IPS-18a (cell line): ENCODE measurements around the gene PDZD2.

Experiments used
- H3K27ac ChIP-seq: one replicate; pipeline ENCODE4 v1.5.1; 2013; ENCODE audit warnings: low read length
- H3K27me3 ChIP-seq: one replicate; pipeline ENCODE4 v1.6.1; 2013; ENCODE audit warnings: mild to moderate bottlenecking, low read length; ENCODE audit not compliant: control insufficient read depth, insufficient read depth
- H3K36me3 ChIP-seq: one replicate; pipeline ENCODE4 v1.6.1; 2013; ENCODE audit warnings: low read depth, low read length; ENCODE audit not compliant: control insufficient read depth
- H3K4me1 ChIP-seq: one replicate; pipeline ENCODE4 v1.6.1; 2013; ENCODE audit warnings: low read depth, low read length; ENCODE audit not compliant: control insufficient read depth
- H3K4me3 ChIP-seq: one replicate; pipeline ENCODE4 v1.5.1; 2013; ENCODE audit warnings: low read length
- H3K9ac ChIP-seq: one replicate; pipeline ENCODE4 v1.6.1; 2013; ENCODE audit warnings: mild to moderate bottlenecking, low read length, moderate library complexity
- H3K9me3 ChIP-seq: one replicate; pipeline ENCODE4 v1.6.1; 2013; ENCODE audit warnings: low read depth, low read length; ENCODE audit not compliant: control insufficient read depth

Gene PDZD2

DNA sequence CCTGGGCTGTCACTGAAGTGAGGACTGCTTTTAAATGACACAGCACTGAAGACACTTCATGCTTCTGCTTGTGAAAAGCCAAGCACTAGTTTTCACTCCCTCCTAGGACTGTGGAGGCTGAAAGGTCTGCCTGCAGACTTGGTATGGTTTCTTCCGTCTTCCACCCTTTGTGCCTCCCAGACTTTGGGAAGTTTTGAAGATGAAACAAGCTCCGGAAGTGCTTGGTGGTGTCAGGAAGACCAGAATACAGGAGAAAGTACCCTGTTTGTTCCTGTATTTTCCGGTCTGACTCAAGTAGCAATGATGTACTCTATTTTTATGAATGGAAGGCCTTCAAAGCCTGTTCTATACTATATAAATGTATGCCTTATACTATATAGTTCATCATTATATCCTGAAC is 222.7 kb downstream of the PDZD2 start:
- Histone ChIP-seq H3K9me3 (peaks cover 4% of the 10 kb centered on the region), H3K36me3 (no peaks in the 10 kb centered on the region), H3K9ac (no peak overlapping the region), H3K4me1 (peaks cover 6% of the 10 kb centered on the region), H3K4me3 (no peak overlapping the region), H3K27me3 (no peaks in the 10 kb centered on the region), H3K27ac (no peak overlapping the region)

DNA sequence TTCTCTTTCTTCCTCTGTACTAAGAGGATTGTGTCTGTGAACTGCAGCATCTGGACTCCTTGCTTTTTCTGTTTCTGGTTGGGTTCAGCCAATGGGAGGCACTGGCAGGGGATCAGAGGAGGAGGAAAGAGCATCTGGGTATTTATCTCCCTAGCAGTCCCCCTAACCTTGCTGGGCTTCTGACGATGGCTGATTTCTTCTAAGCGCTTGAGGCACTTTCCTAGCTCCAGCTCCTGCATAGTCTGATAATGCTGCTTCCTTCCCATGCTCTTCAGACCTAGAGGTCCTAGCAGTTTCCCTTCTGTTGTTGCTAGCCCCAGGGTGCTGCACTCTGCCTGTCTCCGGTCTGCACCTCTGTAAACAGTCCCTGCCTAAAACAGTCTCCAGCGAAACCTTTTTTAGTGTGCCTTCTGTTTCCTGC is 225.1 kb downstream of the PDZD2 start:
- no peak overlapping the region for H3K27ac ChIP-seq
- H3K9me3 ChIP-seq = peaks cover 4% of the 10 kb centered on the region
- H3K9ac ChIP-seq = peak overlapping the region; percentile 2
- no peaks in the 10 kb centered on the region for H3K36me3 ChIP-seq
- no peak overlapping the region for H3K4me3 ChIP-seq
- H3K4me1 ChIP-seq = peaks cover 6% of the 10 kb centered on the region
- H3K27me3 ChIP-seq = no peaks in the 10 kb centered on the region

GRCh38 chr5:31866166-31866565 is 227.2 kb downstream of the PDZD2 start:
- Histone ChIP-seq H3K27me3 (no peaks in the 10 kb centered on the region), H3K9me3 (no peaks in the 10 kb centered on the region), H3K9ac (no peak overlapping the region), H3K4me1 (peaks cover 6% of the 10 kb centered on the region), H3K4me3 (no peak overlapping the region), H3K27ac (no peak overlapping the region), H3K36me3 (no peaks in the 10 kb centered on the region)

DNA sequence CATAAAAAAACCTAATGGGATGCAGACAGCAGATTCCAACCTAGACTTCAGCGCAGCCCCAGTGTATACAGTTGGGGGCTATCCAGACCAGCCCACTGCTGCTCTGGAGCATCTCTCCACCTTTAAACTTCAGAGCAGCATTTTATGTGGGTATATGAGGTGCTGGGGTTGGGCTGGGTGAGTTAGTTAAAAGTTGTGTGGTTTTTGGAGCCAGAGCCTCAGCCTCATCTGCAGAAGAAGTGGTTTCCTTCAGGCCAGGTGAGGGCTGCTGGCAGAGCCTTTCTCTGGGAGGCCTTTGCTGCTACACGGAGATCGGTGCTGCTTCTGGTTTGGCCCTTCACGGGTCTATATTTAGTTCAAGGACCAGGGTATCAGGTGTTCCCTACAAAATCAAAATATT is 228.3 kb downstream of the PDZD2 start:
- Histone ChIP-seq H3K36me3 (no peaks in the 10 kb centered on the region), H3K27me3 (no peaks in the 10 kb centered on the region), H3K27ac (no peak overlapping the region), H3K4me3 (no peak overlapping the region), H3K4me1 (peaks cover 6% of the 10 kb centered on the region), H3K9me3 (no peaks in the 10 kb centered on the region), H3K9ac (no peak overlapping the region)

- H3K4me3 ChIP-seq = no peak overlapping the region
- no peaks in the 10 kb centered on the region for H3K9me3 ChIP-seq
- H3K36me3 ChIP-seq = no peaks in the 10 kb centered on the region
- no peak overlapping the region for H3K9ac ChIP-seq
- no peaks in the 10 kb centered on the region for H3K4me1 ChIP-seq
- no peaks in the 10 kb centered on the region for H3K27me3 ChIP-seq
- H3K27ac ChIP-seq = no peak overlapping the region
Observed at GRCh38 chr5:31880449-31880848, 241.5 kb downstream of the PDZD2 start.

DNA sequence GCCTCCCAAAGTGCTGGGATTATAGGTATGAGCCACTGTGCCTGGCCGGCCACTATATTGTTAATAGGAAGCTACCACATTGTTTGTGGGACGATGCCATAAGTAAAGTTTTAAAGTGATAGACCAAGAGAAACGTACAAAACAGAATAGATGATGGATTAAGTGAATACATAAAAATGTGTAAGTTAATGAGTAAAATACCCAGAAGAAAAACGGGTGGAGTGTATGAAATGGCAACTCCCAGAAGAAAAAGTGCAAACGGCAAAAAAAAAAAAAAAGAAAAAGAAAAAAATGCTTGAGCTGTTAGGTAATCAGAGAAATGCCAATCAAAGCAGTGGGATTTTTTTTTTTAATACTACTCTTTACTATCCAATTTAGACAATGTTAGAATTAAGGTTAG is 246.0 kb downstream of the PDZD2 start:
- H3K27me3 ChIP-seq = no peaks in the 10 kb centered on the region
- H3K9ac ChIP-seq = no peak overlapping the region
- H3K27ac ChIP-seq = no peak overlapping the region
- H3K9me3 ChIP-seq = no peaks in the 10 kb centered on the region
- H3K36me3 ChIP-seq = no peaks in the 10 kb centered on the region
- H3K4me3 ChIP-seq = no peak overlapping the region
- peaks cover 14% of the 10 kb centered on the region for H3K4me1 ChIP-seq

- H3K27ac ChIP-seq = no peak overlapping the region
- no peak overlapping the region for H3K9ac ChIP-seq
- no peak overlapping the region for H3K4me3 ChIP-seq
- H3K36me3 ChIP-seq = no peaks in the 10 kb centered on the region
- H3K4me1 ChIP-seq = peaks cover 22% of the 10 kb centered on the region
- H3K27me3 ChIP-seq = no peaks in the 10 kb centered on the region
- H3K9me3 ChIP-seq = no peaks in the 10 kb centered on the region
Observed at GRCh38 chr5:31886206-31886605, 247.3 kb downstream of the PDZD2 start.

- H3K4me3 ChIP-seq = no peak overlapping the region
- no peaks in the 10 kb centered on the region for H3K36me3 ChIP-seq
- H3K9ac ChIP-seq = no peak overlapping the region
- no peak overlapping the region for H3K27ac ChIP-seq
- no peaks in the 10 kb centered on the region for H3K27me3 ChIP-seq
- no peaks in the 10 kb centered on the region for H3K9me3 ChIP-seq
- H3K4me1 ChIP-seq = peaks cover 22% of the 10 kb centered on the region
Observed at GRCh38 chr5:31887556-31887955, 248.6 kb downstream of the PDZD2 start.

DNA sequence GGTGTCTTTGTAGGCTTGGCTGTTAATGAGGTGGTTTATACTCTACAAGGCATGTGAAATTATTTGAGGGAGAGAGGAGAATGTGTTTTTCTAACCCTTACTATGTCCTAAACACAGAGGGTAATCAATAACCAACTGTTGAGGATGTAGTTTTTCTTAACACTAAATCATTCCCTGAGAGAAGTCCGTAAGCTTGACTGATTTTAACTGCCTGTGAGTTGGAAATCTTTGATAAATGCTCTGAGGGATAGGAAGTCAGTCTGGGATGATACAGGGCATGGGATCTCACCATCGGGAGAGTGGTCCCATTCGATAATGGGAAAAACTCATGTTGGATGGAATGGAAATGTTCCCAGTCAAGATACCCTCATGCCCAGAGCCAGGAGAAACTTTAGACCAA is 249.6 kb downstream of the PDZD2 start:
- H3K27me3 ChIP-seq = no peaks in the 10 kb centered on the region
- no peaks in the 10 kb centered on the region for H3K36me3 ChIP-seq
- no peak overlapping the region for H3K27ac ChIP-seq
- no peaks in the 10 kb centered on the region for H3K9me3 ChIP-seq
- H3K4me1 ChIP-seq = peaks cover 22% of the 10 kb centered on the region
- H3K9ac ChIP-seq = no peak overlapping the region
- no peak overlapping the region for H3K4me3 ChIP-seq

GRCh38 chr5:31889001-31889561 is 250.2 kb downstream of the PDZD2 start:
- H3K4me3 ChIP-seq = peak overlapping the region; percentile 2
- H3K27ac ChIP-seq = no peak overlapping the region
- H3K4me1 ChIP-seq = peaks cover 22% of the 10 kb centered on the region
- no peaks in the 10 kb centered on the region for H3K9me3 ChIP-seq
- no peaks in the 10 kb centered on the region for H3K27me3 ChIP-seq
- no peak overlapping the region for H3K9ac ChIP-seq
- H3K36me3 ChIP-seq = no peaks in the 10 kb centered on the region

DNA sequence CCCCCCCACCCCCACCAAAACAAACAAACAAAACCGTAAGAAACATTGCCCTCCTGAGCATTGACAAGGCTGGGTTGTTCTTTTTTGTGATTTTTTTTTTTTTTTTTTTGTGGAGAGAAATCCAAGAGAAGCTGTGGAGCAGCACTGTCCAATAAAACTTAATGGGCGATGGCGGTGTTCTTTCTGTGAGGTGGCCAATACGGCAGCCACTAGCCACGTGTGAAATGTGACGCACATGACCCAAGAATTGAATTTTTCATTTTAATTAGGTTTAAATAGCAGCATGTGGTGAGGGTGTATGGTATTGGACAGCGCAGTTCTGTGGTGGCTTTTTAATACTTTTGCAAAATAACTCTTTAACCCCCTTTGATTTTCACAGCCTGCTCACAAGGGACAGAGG is 251.1 kb downstream of the PDZD2 start:
- Histone ChIP-seq H3K9me3 (no peaks in the 10 kb centered on the region), H3K27me3 (no peaks in the 10 kb centered on the region), H3K36me3 (no peaks in the 10 kb centered on the region), H3K9ac (no peak overlapping the region), H3K27ac (no peak overlapping the region), H3K4me3 (no peak overlapping the region), H3K4me1 (peaks cover 22% of the 10 kb centered on the region)

GRCh38 chr5:31894141-31894540 is 255.2 kb downstream of the PDZD2 start:
- H3K9me3 ChIP-seq = no peaks in the 10 kb centered on the region
- H3K36me3 ChIP-seq = no peaks in the 10 kb centered on the region
- no peaks in the 10 kb centered on the region for H3K27me3 ChIP-seq
- H3K9ac ChIP-seq = no peak overlapping the region
- H3K4me1 ChIP-seq = peaks cover 16% of the 10 kb centered on the region
- H3K27ac ChIP-seq = no peak overlapping the region
- H3K4me3 ChIP-seq = no peak overlapping the region
